H9 (cell line): ENCODE data around the gene ZDHHC16. TPM values are rescaled to one million over a fixed set of nuclear protein-coding genes. Genes with fewer than 3 reads are reported as not detected.

Source experiments
- DNase-seq: peaks from one replicate; pipeline ENCODE4 v3.0.0-alpha.2; 2017
- H2AFZ ChIP-seq: one replicate; pipeline ENCODE4 v1.6.1; 2013; ENCODE audit warnings: mild to moderate bottlenecking, low read length, control low read depth, moderate library complexity
- H2AK5ac ChIP-seq: 2 replicates; pipeline ENCODE4 v1.6.1; 2013; ENCODE audit warnings: low read length, control low read depth, mixed read lengths; ENCODE audit not compliant: insufficient read length
- H2BK120ac ChIP-seq: one replicate; pipeline ENCODE4 v1.6.1; 2013; ENCODE audit warnings: low read depth, mild to moderate bottlenecking, low read length, control low read depth, inconsistent platforms; ENCODE audit not compliant: poor library complexity, severe bottlenecking
- H2BK12ac ChIP-seq: 2 replicates; pipeline ENCODE4 v1.6.1; 2013; ENCODE audit warnings: low read length, control low read depth, mixed read lengths, low read depth; ENCODE audit not compliant: insufficient read length
- H2BK15ac ChIP-seq: 2 replicates; pipeline ENCODE4 v1.6.1; 2013; ENCODE audit warnings: low read depth, low read length, control low read depth
- H2BK20ac ChIP-seq: one replicate; pipeline ENCODE4 v1.6.1; 2013; ENCODE audit warnings: low read depth, mild to moderate bottlenecking, low read length, control low read depth, inconsistent platforms; ENCODE audit not compliant: poor library complexity, severe bottlenecking
- H2BK5ac ChIP-seq: 2 replicates; pipeline ENCODE4 v1.6.1; 2013; ENCODE audit warnings: low read length, control low read depth, mixed read lengths; ENCODE audit not compliant: insufficient read length
- H3K14ac ChIP-seq: 2 replicates; pipeline ENCODE4 v1.6.1; 2013; ENCODE audit warnings: low read length, control low read depth; ENCODE audit not compliant: insufficient read depth
- H3K18ac ChIP-seq: 2 replicates; pipeline ENCODE4 v1.6.1; 2013; ENCODE audit warnings: low read depth, mild to moderate bottlenecking, mixed read lengths, low read length, control low read depth; ENCODE audit not compliant: insufficient read length
- H3K23ac ChIP-seq: 2 replicates; pipeline ENCODE4 v1.6.1; 2013; ENCODE audit warnings: low read length, control low read depth, mixed read lengths, low read depth; ENCODE audit not compliant: insufficient read length
- H3K23me2 ChIP-seq: 2 replicates; pipeline ENCODE4 v1.6.1; 2013; ENCODE audit warnings: low read depth, mild to moderate bottlenecking, mixed read lengths, low read length, control low read depth; ENCODE audit not compliant: insufficient read length, poor library complexity, severe bottlenecking
- H3K27ac ChIP-seq: 2 replicates; pipeline ENCODE4 v1.5.1; 2013; ENCODE audit warnings: low read length, control low read depth, mixed read lengths, low read depth; ENCODE audit not compliant: insufficient read length
- H3K27me3 ChIP-seq: 2 replicates; pipeline ENCODE4 v1.6.1; 2013; ENCODE audit warnings: low read length, control low read depth, inconsistent platforms; ENCODE audit not compliant: insufficient read depth
- H3K4ac ChIP-seq: 2 replicates; pipeline ENCODE4 v1.6.1; 2013; ENCODE audit warnings: low read depth, mild to moderate bottlenecking, control low read depth, inconsistent platforms, low read length, moderate library complexity
- H3K4me1 ChIP-seq: 2 replicates; pipeline ENCODE4 v1.6.1; 2013; ENCODE audit warnings: low read length, control low read depth, inconsistent platforms; ENCODE audit not compliant: insufficient read depth
- H3K4me2 ChIP-seq: 2 replicates; pipeline ENCODE4 v1.6.1; 2013; ENCODE audit warnings: low read length, control low read depth, mixed read lengths; ENCODE audit not compliant: insufficient read length, insufficient read depth
- H3K56ac ChIP-seq: 2 replicates; pipeline ENCODE4 v1.6.1; 2013; ENCODE audit warnings: low read depth, mild to moderate bottlenecking, mixed read lengths, low read length, control low read depth; ENCODE audit not compliant: insufficient read length
- H3K79me1 ChIP-seq: 2 replicates; pipeline ENCODE4 v1.6.1; 2013; ENCODE audit warnings: low read depth, mild to moderate bottlenecking, moderate library complexity, low read length, control low read depth, inconsistent platforms; ENCODE audit not compliant: insufficient read depth, poor library complexity, severe bottlenecking
- H3K79me2 ChIP-seq: 2 replicates; pipeline ENCODE4 v1.6.1; 2013; ENCODE audit warnings: low read length, control low read depth, inconsistent platforms; ENCODE audit not compliant: insufficient read depth
- H3K9ac ChIP-seq: 2 replicates; pipeline ENCODE4 v1.6.1; 2013; ENCODE audit warnings: low read length, control low read depth, mixed read lengths; ENCODE audit not compliant: insufficient read length; ENCODE audit errors: extremely low read depth
- H3K9me3 ChIP-seq: one replicate; pipeline ENCODE4 v1.6.1; 2013; ENCODE audit warnings: low read depth, low read length, inconsistent platforms; ENCODE audit not compliant: control insufficient read depth
- H3T11ph ChIP-seq: one replicate; pipeline ENCODE4 v1.6.1; 2013; ENCODE audit warnings: mild to moderate bottlenecking, low read length, control low read depth, inconsistent platforms
- H4K20me1 ChIP-seq: one replicate; pipeline ENCODE4 v1.6.1; 2013; ENCODE audit not compliant: control insufficient read depth, insufficient read length, insufficient read depth
- H4K5ac ChIP-seq: 2 replicates; pipeline ENCODE4 v1.6.1; 2013; ENCODE audit warnings: low read depth, mild to moderate bottlenecking, mixed read lengths, low read length, control low read depth; ENCODE audit not compliant: insufficient read length
- H4K8ac ChIP-seq: replicated peaks from 2 replicates; pipeline ENCODE4 v1.6.1; 2013; ENCODE audit warnings: low read length, control low read depth, mixed read lengths, low read depth; ENCODE audit not compliant: insufficient read length
- H4K91ac ChIP-seq: 2 replicates; pipeline ENCODE4 v1.6.1; 2013; ENCODE audit warnings: low read depth, mild to moderate bottlenecking, moderate library complexity, mixed read lengths, low read length, control low read depth; ENCODE audit not compliant: insufficient read length
- H3K27ac Mint-ChIP-seq, 3 experiments: 2 replicates in 2 of 3; 3 replicates in 1 of 3; pipeline ENCODE4 v1.8.0; 2020 to 2021; ENCODE audit warnings: mixed read lengths in 3 of 3, mild to moderate bottlenecking in 1 of 3, moderate library complexity in 1 of 3
- H3K27me3 Mint-ChIP-seq: 2 replicates; pipeline ENCODE4 v1.8.0; 2021; ENCODE audit warnings: low read depth, mild to moderate bottlenecking, moderate library complexity, mixed read lengths
- H3K36me3 Mint-ChIP-seq, 3 experiments: 2 replicates in 2 of 3; 3 replicates in 1 of 3; pipeline ENCODE4 v1.8.0; 2020 to 2021; ENCODE audit warnings: low read depth in 3 of 3, mixed read lengths in 3 of 3; ENCODE audit not compliant: insufficient read depth in 1 of 3
- H3K4me1 Mint-ChIP-seq, 2 experiments: 2 replicates each; pipeline ENCODE4 v1.8.0; 2020; ENCODE audit warnings: mixed read lengths in 2 of 2
- H3K4me3 Mint-ChIP-seq, 2 experiments: 2 replicates in 1 of 2; 3 replicates in 1 of 2; pipeline ENCODE4 v1.8.0; 2020 to 2021; ENCODE audit warnings: mild to moderate bottlenecking in 2 of 2, mixed read lengths in 2 of 2, moderate library complexity in 1 of 2
- H3K9me3 Mint-ChIP-seq, 2 experiments: 2 replicates in 1 of 2; 3 replicates in 1 of 2; pipeline ENCODE4 v1.8.0; 2020; ENCODE audit warnings: mild to moderate bottlenecking in 2 of 2, mixed read lengths in 2 of 2, moderate library complexity in 1 of 2
- WGBS: extraction: QIAGEN DNeasy Blood & Tissue Kit; methylation state at CpG from one replicate; pipeline ENCODE4 v1.1.7; 2013; ENCODE audit warnings: missing lambda C conversion rate, low lambda C conversion rate, mixed read lengths; ENCODE audit not compliant: insufficient read length; ENCODE audit errors: extremely low coverage; 5-methylcytosine and 5-hydroxymethylcytosine counted together
- total RNA-seq: library from RNA; stranded (reverse); gene quantifications from 2 replicates; pipeline ENCODE4 v1.2.1, GENCODE V29; 2021
- TF ChIP-seq, protein P1 (sequence below): fragments of 200-600 bp; sonication (generic); conservative IDR thresholded peaks from 3 replicates; pipeline ENCODE4 v1.8.0; 2021; ENCODE audit warnings: antibody characterized with exemption, mild to moderate bottlenecking

ZDHHC16 gene
- total RNA-seq, 1 experiment from 2014 or later, result 45.4 TPM

DNA sequence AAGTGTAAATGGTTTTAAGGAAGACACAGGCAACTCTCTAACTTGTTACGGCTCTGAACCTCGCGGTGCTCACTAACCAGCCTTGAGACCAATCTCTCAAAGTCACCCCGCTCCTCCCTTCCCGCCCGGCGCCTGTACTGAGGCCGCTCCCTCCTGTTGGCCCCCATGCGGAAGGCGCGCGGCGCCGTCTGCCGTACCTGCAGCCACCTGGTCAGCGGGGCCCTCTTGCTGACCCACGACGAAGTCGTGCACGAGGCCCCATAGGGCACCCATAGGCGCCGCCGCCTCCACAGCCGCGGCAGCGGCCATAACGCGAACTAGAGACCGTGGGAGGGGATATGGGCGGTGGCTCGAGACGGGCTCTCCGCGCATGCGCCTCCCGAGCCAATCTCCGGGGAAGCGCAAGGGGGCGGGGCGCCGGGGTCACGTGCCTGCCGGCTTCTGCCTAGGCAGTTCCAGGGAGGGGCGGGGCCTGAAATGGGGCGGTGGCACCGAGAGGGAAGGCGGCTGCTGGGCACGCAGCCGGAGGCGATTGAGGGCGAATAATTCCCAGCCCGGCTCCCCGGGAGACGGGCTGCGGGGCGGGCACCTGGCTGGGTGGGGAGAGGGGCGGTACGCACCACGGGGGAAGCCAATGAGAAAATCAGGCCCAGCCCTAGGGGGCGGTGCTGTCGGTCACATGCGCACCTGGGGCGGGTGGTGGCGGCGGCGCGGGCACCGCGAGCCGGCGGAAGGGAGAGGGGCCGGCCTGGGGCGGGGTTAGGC is 52.3 kb downstream of the ZDHHC16 start, which contains the start of gene MMS19:
TSS of gene MMS19 (minus strand) at position 347 of the 765 bp plus-strand sequence. CDS start at position 309, 38 bp downstream.
- Histone ChIP-seq H2BK20ac (no peak within 1 kb of the TSS), H3K9ac (peak within 1 kb of the TSS; percentile 67), H2AK5ac (no peak within 1 kb of the TSS), H3K23me2 (peaks cover 14% of the 10 kb centered on the region), H2BK120ac (no peak within 1 kb of the TSS), H4K91ac (no peak within 1 kb of the TSS), H2BK5ac (no peak within 1 kb of the TSS), H3K79me2 (peaks cover 23% of the 10 kb centered on the region; the same call in 1 of the 2 replicates), H3K23ac (no peak within 1 kb of the TSS), H3K56ac (no peak within 1 kb of the TSS), H2BK12ac (no peak within 1 kb of the TSS), H2BK15ac (no peak within 1 kb of the TSS), H3K18ac (peak within 1 kb of the TSS; percentile 73), H3K4ac (no peak within 1 kb of the TSS), H4K8ac (no peak within 1 kb of the TSS), H3K9me3 (no peaks in the 10 kb centered on the region), H3K4me1 (peaks cover 3% of the 10 kb centered on the region; the same call in 1 of the 2 replicates), H3K14ac (peak within 1 kb of the TSS; percentile 82), H3K27ac (peak within 1 kb of the TSS; percentile 3), H3T11ph (no peak within 1 kb of the TSS), H4K20me1 (no peaks in the 10 kb centered on the region), H4K5ac (no peak within 1 kb of the TSS), H2AFZ (no peak within 1 kb of the TSS), H3K4me2 (peak within 1 kb of the TSS; percentile 97), H3K27me3 (peaks cover 9% of the 10 kb centered on the region; the same call in 1 of the 2 replicates), H3K79me1 (peaks cover under 1% of the 10 kb centered on the region)
- Mint-ChIP-seq H3K4me1 (peaks cover 41 to 51% of the 10 kb centered on the region in 2 experiments), H3K36me3 (peaks cover 0 to 6% (median 4%) of the 10 kb centered on the region in 3 experiments; a peak in 5 of 7 replicates), H3K9me3 (no peaks in the 10 kb centered on the region), H3K4me3 (peak within 1 kb of the TSS; percentile 89), H3K27me3 (peaks cover 23% of the 10 kb centered on the region), H3K27ac (peak within 1 kb of the TSS; percentile 94 to 99 (median 97))
- peak; percentile 98 for DNase-seq
- TF ChIP-seq, protein P1, sequence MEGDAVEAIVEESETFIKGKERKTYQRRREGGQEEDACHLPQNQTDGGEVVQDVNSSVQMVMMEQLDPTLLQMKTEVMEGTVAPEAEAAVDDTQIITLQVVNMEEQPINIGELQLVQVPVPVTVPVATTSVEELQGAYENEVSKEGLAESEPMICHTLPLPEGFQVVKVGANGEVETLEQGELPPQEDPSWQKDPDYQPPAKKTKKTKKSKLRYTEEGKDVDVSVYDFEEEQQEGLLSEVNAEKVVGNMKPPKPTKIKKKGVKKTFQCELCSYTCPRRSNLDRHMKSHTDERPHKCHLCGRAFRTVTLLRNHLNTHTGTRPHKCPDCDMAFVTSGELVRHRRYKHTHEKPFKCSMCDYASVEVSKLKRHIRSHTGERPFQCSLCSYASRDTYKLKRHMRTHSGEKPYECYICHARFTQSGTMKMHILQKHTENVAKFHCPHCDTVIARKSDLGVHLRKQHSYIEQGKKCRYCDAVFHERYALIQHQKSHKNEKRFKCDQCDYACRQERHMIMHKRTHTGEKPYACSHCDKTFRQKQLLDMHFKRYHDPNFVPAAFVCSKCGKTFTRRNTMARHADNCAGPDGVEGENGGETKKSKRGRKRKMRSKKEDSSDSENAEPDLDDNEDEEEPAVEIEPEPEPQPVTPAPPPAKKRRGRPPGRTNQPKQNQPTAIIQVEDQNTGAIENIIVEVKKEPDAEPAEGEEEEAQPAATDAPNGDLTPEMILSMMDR, result 0 out of 3 replicates have a peak, but pooled peaks have one; percentile 13
- no CpG with 5 or more reads among the region's 73 CpGs for whole genome bisulfite sequencing
